ENCODE measurements around the gene KIFAP3.

DNA sequence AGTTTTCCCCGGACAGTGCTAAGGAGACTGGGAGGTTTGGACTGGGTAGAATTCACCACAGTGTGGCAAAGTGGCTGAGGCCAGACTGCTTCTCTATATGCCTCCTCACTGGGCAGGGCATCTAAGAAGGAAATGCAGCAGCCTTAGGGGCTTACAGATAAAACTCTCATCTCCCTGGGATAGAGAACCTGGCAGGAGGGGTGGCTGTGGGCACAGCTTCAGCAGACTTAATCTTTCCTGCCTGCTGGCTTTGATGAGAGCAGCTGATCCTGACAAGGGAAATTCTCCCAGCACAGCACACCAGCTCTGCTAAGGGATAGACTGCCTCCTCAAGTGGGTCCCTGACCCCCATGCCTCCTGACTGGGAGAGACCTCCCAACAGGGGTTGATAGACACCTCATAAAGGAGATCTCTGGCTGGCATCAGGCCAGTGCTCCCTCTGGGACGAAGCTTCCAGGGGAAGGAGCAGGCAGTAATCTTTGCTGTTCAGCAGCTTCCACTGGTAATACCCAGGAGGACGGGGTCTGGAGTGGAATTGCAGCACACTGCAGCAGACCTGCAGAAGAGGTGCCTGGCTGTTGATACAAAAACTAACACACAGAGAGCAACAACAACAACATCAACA, 25.2 kb downstream of the KIFAP3 start:
- TF ChIP-seq, protein P1, sequence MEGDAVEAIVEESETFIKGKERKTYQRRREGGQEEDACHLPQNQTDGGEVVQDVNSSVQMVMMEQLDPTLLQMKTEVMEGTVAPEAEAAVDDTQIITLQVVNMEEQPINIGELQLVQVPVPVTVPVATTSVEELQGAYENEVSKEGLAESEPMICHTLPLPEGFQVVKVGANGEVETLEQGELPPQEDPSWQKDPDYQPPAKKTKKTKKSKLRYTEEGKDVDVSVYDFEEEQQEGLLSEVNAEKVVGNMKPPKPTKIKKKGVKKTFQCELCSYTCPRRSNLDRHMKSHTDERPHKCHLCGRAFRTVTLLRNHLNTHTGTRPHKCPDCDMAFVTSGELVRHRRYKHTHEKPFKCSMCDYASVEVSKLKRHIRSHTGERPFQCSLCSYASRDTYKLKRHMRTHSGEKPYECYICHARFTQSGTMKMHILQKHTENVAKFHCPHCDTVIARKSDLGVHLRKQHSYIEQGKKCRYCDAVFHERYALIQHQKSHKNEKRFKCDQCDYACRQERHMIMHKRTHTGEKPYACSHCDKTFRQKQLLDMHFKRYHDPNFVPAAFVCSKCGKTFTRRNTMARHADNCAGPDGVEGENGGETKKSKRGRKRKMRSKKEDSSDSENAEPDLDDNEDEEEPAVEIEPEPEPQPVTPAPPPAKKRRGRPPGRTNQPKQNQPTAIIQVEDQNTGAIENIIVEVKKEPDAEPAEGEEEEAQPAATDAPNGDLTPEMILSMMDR (conservative IDR thresholded peaks at IDR 0.05; ENCODE audit: low read length) = no peak
- no peak for TF ChIP-seq EZH2phosphoT487 (IDR thresholded peaks at IDR 0.05; ENCODE audit: borderline replicate concordance, low read depth, low read length)

Measured in OCI-LY7 (cell line).